ENCODE results near the gene ACSS1.

Gene ACSS1

DNA sequence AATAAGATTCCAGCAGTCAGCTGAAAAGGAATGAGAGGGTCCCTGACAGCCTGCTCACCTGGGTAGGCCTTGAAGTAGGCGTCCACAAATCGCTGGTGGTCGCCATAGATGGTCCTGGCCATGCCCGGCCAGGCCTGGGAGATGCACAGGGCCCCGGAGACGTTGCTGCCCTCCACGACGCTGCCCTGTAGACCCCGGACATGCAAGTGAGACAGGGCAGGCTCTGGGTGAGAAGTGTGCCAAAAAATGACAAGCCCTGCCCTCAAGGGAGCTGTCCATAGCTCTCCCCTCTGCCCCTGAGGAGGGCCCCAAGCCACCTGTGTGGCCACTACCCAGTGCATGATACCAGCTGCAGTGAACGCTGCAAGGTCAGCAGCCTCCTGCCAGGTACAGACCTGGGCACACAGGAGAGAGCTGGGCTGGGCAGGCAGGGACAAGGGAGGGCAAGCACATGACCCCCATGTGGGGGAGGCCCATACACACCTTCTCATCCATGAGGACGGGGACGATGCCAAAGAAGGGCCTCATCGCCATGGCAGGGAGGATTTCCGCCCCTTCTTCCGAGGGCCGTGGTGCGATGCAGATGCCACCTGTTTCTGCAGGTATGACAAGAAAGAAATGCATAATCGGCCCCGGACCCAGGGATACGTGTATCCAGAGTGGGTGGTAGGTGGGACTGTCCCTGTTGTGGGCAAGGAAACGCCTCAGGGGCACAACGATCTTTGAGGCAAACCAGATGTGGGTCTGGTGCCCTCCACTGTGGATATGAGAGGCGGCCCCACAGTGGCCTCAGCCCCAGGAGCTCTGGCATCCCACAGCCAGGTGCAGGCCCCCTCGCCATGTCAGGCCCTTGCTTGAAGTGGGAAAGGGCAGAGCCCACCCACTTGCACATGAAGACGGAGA, 44.2 kb downstream of the ACSS1 start:
- no peaks in the 10 kb centered on the region for H3K9me3 ChIP-seq (ENCODE audit: control insufficient read depth, low read length)
- no peaks in the 10 kb centered on the region for H3K36me3 ChIP-seq (ENCODE audit: control insufficient read depth, insufficient read depth, low read length)

DNA sequence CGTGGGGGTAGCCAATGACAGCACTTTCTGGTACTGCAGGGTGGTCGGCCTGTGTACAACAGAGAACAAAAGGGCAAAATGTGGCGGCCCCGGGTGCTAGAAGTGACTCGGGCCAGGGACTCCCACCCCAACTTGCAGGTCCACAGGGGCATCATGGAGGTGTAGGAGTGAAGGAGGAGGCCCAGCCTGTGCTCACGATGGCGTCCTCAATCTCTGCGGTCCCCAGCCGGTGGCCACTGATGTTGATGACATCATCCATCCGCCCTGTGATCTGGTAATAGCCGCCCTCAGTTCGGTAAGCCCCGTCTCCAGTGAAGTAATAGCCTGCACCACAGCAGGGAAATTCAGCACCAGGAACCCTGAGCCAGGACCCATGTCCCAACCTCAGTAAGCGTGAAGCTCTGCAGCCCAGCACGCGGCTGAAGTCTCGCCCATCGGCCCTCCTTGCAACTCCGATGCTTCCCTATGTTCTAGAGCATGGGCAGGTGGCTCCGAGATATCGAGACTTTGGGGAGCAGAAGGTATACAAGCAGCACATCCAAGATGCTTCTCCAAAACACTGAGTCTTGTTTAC, 45.2 kb downstream of the ACSS1 start:
- no peak overlapping the region for H2AFZ ChIP-seq
- no peak overlapping the region for H3K9ac ChIP-seq
- H3K4me2 ChIP-seq (ENCODE audit: low read length), result no peak overlapping the region
- H3K36me3 ChIP-seq (ENCODE audit: control insufficient read depth, insufficient read depth, low read length), result no peaks in the 10 kb centered on the region
- H3K27me3 ChIP-seq (ENCODE audit: control insufficient read depth, insufficient read depth, low read length), result no peaks in the 10 kb centered on the region
- no peak overlapping the region for H3K4me3 ChIP-seq (ENCODE audit: low read depth, low read length)
- no peaks in the 10 kb centered on the region for H3K4me1 ChIP-seq
- H3K9me3 ChIP-seq (ENCODE audit: control insufficient read depth, low read length), result no peaks in the 10 kb centered on the region
- TF ChIP-seq, protein P1, sequence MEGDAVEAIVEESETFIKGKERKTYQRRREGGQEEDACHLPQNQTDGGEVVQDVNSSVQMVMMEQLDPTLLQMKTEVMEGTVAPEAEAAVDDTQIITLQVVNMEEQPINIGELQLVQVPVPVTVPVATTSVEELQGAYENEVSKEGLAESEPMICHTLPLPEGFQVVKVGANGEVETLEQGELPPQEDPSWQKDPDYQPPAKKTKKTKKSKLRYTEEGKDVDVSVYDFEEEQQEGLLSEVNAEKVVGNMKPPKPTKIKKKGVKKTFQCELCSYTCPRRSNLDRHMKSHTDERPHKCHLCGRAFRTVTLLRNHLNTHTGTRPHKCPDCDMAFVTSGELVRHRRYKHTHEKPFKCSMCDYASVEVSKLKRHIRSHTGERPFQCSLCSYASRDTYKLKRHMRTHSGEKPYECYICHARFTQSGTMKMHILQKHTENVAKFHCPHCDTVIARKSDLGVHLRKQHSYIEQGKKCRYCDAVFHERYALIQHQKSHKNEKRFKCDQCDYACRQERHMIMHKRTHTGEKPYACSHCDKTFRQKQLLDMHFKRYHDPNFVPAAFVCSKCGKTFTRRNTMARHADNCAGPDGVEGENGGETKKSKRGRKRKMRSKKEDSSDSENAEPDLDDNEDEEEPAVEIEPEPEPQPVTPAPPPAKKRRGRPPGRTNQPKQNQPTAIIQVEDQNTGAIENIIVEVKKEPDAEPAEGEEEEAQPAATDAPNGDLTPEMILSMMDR (IDR thresholded peaks at IDR 0.05), result no peak
- H3K27ac ChIP-seq, result no peak overlapping the region
- H3K79me2 ChIP-seq, result peaks cover 12% of the 10 kb centered on the region

More for the DNA sequence above, 44.2 kb downstream of the ACSS1 start:
- Histone ChIP-seq H3K4me1 (no peaks in the 10 kb centered on the region), H2AFZ (no peak overlapping the region), H3K27ac (no peak overlapping the region), H3K4me3 (ENCODE audit: low read depth, low read length) (no peak overlapping the region), H3K79me2 (peaks cover 13% of the 10 kb centered on the region), H3K27me3 (ENCODE audit: control insufficient read depth, insufficient read depth, low read length) (no peaks in the 10 kb centered on the region), H3K4me2 (ENCODE audit: low read length) (no peak overlapping the region), H3K9ac (no peak overlapping the region)
- TF ChIP-seq, protein P1 (IDR thresholded peaks at IDR 0.05), result no peak

- peaks cover 10% of the 10 kb centered on the region for H3K79me2 ChIP-seq
- no peaks in the 10 kb centered on the region for H3K36me3 ChIP-seq (ENCODE audit: control insufficient read depth, insufficient read depth, low read length)
- H3K9ac ChIP-seq, result no peak overlapping the region
- no peak overlapping the region for H3K27ac ChIP-seq
- no peak overlapping the region for H3K4me3 ChIP-seq (ENCODE audit: low read depth, low read length)
- H3K4me1 ChIP-seq, result no peaks in the 10 kb centered on the region
- TF ChIP-seq, protein P1 (IDR thresholded peaks at IDR 0.05), result no peak
- no peak overlapping the region for H3K4me2 ChIP-seq (ENCODE audit: low read length)
- no peak overlapping the region for H2AFZ ChIP-seq
- no peaks in the 10 kb centered on the region for H3K9me3 ChIP-seq (ENCODE audit: control insufficient read depth, low read length)
- no peaks in the 10 kb centered on the region for H3K27me3 ChIP-seq (ENCODE audit: control insufficient read depth, insufficient read depth, low read length)
These were observed 46.1 kb downstream of the ACSS1 start for GRCh38 chr20:25011831-25012241.

- H3K27ac ChIP-seq, result no peak overlapping the region
- H2AFZ ChIP-seq, result no peak overlapping the region
- H3K36me3 ChIP-seq (ENCODE audit: control insufficient read depth, insufficient read depth, low read length), result no peaks in the 10 kb centered on the region
- no peak overlapping the region for H3K4me3 ChIP-seq (ENCODE audit: low read depth, low read length)
- H3K9me3 ChIP-seq (ENCODE audit: control insufficient read depth, low read length), result no peaks in the 10 kb centered on the region
- H3K4me1 ChIP-seq, result no peaks in the 10 kb centered on the region
- no peak overlapping the region for H3K9ac ChIP-seq
- H3K79me2 ChIP-seq, result peaks cover 7% of the 10 kb centered on the region
- TF ChIP-seq, protein P1 (IDR thresholded peaks at IDR 0.05), result no peak
- no peaks in the 10 kb centered on the region for H3K27me3 ChIP-seq (ENCODE audit: control insufficient read depth, insufficient read depth, low read length)
- no peak overlapping the region for H3K4me2 ChIP-seq (ENCODE audit: low read length)
These were observed 46.7 kb downstream of the ACSS1 start for GRCh38 chr20:25011261-25011660.
